Measurements from ENCODE around the gene GAS7.

GRCh38 chr17:10182785-10183184 is 15.6 kb downstream of the GAS7 start:
- TF ChIP-seq CTCF (conservative IDR thresholded peaks at IDR 0.05 in 1 of 2, IDR thresholded peaks at IDR 0.05 in 1 of 2; ENCODE audit: extremely low read depth in 1 of 2, insufficient read depth in 1 of 2, low read depth in 1 of 2, low read length in 2 of 2) (no peak), EZH2 (IDR thresholded peaks at IDR 0.05; ENCODE audit: borderline replicate concordance, low read length) (no peak)
